Cardiac septum (tissue), 1 donor: ENCODE results near the gene SPRYD3. TPM values are rescaled to one million over a fixed set of nuclear protein-coding genes. Genes with fewer than 3 reads are reported as not detected.

ENCODE experiments used
- DNase-seq: peaks from one replicate; pipeline ENCODE4 v3.0.0-alpha.2; 2020; ENCODE audit warnings: low spot score
- intact Hi-C: fragments of 100-400 bp; cut with DNase I; formaldehyde crosslinking; loops from one replicate; pipeline ENCODE4 v1.14.0; 2022
- total RNA-seq: library from RNA; stranded (reverse); fragmentation: NEBNext Ultra II Directional; extraction: Animal tissue kit (Norgen Biotek cat#: 25700); gene quantifications from one replicate; pipeline ENCODE4 v1.2.1, GENCODE V29; 2021
- donor health status: DM: no; HTN: no; CAD: no.

SPRYD3 gene
- total RNA-seq, 1 donor from 2014 or later: 63.5 TPM

DNA sequence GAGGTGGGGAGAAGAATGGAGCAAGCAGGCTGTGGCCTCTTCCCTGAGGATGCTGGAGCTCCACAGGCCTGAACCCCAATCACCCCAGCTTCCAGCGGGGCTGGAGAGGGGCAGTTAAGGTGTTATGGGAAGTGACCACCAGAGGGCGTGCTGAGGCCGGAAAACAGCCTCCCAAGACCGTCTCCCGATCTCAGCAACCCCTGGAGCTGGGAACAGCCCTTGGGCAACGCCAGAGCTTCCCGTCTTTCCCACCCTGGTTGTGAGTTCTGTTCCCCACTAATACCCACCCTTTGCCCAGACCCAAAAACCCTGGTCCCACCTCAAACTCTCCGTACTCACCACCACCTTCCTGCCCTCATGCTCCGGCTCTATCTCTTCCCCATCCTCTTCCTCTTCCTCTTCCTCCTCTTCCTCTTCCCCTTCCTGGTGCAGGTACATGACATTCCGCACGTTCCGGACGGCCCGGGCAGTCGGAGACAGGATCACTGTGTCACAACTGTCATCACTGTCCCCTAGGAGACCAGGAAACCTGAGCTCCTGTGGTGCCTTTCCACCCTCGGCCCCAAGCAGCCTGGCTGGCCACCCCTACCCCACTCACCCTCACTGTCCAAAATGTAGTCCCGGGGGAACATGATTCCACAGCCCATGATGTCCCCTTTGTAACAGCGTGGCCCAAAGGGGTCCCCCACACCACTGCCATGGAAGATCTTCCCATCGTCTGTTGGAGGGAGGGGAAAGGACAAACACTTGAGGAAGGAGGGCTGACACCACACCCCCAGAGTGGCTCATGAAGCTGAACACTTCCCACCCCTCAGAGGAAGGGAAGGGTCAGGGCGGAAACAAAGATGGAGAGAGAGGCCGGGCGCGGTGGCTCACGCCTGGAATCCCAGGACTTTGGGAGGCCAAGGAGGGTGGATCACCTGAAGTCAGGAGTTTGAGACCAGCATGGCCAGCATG, 12.9 kb downstream of the SPRYD3 start:
- intact Hi-C loops: loop anchor here (1.0 to 2.0 kb wide), 2 partner anchors 33 to 131 kb away; no protein-coding TSS in a partner anchor
- DNase-seq: peak; percentile 88

DNA sequence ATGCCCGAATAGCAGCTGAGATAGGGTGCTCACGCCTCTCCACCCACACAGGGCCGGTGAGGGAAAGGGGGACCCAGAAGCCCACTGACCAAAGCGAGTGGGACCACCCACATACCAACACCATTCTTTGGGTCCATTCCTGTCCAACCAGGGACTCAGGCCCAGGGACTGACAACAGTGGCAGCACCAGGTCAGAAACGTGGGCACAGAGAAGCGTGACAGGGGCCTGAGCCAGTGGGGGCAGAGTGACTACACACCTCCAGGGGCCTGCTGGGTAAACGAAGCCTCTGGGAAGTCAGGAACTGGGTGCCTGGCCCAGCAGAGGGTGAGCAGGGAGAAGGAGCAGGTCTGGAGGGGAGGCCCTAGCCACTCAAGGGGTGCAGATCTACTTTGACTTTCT, 13.7 kb downstream of the SPRYD3 start:
- intact Hi-C loops: no loop called here
- peak; percentile 36 for DNase-seq

DNA sequence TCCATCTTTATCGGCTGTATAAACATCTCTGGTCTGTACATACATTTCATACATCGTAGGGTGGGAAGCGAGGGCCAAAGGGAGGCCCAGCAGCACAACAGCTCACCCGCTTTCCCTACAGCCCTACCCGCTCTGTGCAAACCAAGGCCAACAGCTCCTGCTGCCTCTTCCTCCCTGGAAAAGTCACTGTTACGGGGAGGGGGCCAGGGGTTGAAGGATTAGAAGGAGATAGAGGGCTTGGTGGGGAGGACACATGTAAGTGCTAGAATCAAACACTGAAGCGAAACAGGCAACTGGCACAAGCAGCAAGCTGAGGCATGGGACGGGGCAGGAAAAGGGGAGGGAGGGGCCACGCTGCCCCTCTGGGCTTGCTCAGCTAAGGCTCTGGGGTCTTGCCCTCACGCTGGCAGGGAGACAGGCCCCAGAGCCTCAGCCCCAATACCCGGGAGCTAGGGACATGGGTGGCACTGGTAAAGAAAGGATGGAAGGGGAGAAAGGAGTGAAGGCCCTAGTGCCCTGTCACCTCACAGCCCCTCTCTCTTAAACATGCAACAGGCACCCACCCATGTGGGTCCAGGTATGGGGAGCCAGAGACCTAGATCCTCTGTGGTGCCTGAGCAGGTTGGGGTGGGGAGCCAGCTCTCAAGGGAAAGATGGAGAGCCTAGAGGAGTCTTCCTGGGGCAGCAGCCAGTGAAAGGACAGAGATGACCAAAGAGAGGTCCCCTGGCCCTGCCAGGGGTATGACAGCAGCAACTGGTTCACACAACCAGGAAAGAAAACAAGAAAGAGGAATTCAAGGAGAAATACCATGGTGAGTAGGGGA, 14.4 kb downstream of the SPRYD3 start:
- peak; percentile 59 for DNase-seq
- intact Hi-C loops: no loop called here

DNA sequence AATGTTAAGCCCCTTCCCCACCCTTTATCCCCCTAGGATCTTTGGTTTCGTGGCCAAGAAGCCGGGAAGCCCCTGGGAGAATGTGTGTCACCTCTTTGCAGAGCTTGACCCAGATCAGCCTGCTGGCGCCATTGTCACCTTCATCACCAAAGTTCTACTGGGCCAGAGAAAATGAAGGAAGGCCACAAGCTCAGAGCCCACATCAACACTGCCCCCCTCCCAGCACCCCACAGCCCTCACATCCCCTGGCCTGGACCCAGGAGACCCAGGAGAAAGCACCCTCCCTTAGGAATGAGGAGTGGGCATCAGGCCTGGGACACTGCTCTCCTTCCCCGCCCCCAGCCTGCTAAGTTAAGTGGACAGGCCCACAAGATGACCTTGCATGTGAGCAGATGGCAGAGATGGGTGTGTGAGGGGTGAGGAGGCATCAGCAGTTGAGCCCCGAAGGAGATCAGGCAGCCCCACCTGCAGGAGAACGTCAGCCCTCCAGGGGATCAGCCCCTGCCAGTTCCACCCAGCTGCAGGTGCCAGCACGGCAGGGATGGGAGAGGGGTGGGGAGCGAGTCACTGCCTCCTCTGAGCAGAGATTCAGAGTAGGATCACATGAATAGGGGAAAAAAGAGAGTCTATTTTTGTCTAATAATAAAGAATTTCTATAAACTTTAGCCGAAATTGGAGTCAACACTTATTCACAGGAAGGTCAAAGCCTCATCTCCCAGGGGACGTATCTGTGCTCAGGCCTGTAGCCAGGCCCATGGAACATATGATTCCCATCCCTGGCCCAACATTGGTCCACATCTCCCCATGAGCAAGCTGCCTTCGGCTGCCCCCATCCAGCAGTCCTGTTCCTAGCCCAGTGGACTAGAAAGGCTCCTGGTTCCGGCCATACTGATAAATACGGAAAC, 15.2 kb downstream of the SPRYD3 start:
- intact Hi-C loops: no loop called here
- DNase-seq: peak; percentile 75

DNA sequence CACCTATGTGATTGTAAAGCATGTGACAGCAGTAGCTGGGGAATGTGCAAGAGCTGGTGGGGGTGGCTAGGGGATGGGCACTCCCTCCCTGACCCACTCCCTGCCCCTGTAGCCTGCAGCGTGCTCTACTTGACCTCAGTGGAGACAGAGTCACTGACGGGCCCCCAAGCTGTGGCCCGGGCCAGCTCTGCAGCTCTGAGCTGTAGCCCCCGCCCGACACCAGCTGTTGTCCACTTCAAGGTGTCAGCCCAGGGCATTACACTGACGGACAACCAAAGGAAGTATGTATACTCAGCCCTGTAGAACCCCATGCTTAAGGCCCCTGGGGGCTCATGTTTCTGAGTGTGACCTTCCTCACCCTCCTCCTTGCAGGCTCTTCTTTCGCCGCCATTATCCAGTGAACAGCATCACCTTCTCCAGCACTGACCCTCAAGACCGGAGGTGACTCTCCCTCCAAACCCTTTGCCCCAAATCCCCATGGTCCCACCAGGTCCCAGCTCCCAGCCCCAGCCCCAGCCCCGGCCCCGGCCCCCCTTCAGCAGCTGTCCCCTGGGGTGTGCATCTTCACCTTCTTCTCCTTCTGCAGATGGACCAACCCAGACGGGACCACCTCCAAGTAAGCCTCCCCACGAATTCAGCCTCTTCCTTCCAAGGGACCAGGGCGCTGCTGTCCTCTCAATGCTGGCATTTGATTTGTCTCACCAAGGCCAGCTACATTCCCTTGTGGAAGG, 16.0 kb downstream of the SPRYD3 start:
- intact Hi-C loops: no loop called here
- DNase-seq: peak; percentile 43

DNA sequence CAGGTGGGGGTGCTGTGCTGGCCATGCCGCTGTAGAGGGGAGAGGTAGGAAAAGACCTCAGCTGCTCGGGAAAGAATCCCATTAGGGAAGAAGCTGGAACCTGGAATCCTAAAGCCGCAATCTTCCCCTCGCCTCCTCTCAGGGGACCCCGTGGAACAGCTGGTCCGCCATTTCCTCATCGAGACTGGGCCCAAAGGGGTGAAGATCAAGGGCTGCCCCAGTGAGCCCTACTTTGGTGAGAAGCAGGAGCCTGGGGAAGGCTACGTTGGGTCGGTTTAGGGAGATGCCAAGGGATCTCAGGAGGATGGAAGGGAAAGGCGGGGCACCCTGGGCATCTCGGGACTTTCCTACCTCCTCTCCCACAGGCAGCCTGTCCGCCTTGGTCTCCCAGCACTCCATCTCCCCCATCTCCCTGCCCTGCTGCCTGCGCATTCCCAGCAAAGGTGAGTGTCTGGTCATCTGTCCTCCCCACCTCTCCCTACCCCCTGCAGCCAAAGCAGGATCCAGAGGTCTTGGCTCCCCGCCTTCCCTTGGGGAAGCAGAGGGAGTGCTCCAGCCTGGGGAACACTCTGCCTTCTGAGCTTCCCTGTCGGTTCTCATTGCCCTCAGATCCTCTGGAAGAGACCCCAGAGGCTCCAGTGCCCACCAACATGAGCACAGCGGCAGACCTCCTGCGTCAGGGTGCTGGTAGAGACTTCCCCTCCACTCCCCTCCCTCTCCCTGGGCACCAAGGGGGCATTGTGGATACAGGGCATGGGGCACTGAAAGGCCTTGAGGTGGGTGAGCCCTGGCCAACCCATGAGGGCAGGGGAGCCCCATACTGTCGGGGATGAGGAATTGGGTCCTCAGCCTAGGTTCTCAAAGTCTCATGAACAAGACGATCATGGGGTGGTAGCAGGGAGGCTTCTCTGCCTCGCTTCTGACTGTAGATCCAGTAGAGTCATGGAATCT, 16.9 kb downstream of the SPRYD3 start:
- intact Hi-C loops: no loop called here
- peak; percentile 70 for DNase-seq

DNA sequence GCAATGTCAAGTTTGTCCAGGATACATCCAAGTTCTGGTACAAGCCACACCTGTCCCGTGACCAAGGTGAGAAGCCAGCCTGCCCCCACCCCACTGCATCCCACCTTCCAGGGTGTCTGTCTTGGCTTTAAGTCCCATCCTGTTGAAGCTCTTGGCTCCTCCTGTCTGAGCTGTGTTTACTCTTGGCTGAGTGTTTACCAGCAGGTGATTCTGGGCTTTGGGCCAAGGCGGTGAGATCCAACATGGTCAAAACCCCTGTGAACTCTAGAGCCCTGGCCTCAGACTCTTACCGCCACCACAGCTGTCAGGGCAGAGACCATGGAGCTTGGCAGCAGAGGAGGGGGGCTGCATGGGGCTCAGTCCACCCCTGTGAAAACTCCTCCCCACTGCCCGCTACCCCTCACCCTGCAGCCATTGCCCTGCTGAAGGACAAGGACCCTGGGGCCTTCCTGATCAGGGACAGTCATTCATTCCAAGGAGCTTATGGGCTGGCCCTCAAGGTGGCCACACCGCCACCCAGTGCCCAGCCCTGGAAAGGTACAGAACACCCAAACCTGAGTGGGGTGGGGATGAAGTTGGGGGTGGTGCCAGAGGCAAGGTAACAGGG, 17.7 kb downstream of the SPRYD3 start:
- intact Hi-C loops: no loop called here
- DNase-seq: peak; percentile 59

DNA sequence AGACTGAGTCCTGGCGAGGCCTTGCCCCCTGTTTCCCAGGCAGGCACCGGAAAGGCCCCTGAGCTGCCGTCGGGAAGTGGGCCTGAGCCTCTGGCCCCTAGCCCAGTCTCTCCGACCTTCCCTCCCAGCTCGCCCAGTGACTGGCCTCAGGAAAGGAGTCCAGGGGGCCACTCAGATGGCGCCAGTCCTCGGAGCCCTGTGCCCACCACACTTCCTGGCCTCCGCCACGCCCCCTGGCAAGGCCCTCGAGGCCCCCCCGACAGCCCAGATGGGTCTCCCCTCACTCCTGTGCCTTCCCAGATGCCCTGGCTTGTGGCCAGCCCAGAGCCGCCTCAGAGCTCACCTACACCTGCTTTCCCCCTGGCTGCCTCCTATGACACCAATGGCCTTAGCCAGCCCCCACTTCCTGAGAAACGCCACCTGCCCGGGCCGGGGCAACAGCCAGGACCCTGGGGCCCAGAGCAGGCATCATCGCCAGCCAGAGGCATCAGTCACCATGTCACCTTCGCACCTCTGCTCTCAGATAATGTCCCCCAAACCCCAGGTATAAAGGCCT, 18.4 kb downstream of the SPRYD3 start:
- DNase-seq: peak; percentile 73
- intact Hi-C loops: no loop called here

DNA sequence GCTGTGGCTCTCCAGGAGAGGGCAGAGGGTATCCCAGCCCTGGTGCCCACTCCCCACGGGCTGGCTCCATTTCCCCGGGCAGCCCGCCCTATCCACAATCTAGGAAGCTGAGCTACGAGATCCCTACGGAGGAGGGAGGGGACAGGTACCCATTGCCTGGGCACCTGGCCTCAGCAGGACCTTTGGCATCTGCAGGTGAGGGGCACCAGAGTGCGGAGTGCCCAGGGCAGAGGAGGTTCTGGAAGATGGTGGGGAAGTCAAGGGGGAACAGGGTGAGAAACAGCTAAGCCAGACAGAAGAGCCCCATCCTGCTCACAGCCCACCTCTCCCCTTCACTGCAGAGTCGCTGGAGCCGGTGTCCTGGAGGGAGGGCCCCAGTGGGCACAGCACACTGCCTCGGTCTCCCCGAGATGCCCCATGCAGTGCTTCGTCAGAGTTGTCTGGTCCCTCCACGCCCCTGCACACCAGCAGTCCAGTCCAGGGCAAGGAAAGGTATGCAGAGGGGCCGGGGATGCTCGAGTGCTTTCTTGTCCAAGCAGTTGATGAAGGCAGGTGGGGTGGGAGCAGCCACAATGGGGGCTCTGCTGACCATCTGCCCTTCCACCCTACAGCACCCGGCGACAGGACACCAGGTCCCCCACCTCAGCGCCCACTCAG, 19.0 kb downstream of the SPRYD3 start:
- intact Hi-C loops: no loop called here

DNA sequence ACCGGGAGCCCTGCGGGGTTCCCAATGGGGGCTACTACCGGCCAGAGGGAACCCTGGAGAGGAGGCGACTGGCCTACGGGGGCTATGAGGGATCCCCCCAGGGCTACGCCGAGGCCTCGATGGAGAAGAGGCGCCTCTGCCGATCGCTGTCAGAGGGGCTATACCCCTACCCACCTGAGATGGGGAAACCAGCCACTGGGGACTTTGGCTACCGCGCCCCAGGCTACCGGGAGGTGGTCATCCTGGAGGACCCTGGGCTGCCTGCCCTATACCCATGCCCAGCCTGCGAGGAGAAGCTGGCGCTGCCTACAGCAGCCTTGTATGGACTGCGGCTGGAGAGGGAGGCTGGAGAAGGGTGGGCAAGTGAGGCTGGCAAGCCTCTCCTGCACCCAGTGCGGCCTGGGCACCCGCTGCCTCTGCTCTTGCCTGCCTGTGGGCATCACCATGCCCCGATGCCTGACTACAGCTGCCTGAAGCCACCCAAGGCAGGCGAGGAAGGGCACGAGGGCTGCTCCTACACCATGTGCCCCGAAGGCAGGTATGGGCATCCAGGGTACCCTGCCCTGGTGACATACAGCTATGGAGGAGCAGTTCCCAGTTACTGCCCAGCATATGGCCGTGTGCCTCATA, 19.6 kb downstream of the SPRYD3 start:
- intact Hi-C loops: no loop called here
- DNase-seq: peak; percentile 71

More for the DNA sequence above, 19.0 kb downstream of the SPRYD3 start:
- DNase-seq: no peak

DNA sequence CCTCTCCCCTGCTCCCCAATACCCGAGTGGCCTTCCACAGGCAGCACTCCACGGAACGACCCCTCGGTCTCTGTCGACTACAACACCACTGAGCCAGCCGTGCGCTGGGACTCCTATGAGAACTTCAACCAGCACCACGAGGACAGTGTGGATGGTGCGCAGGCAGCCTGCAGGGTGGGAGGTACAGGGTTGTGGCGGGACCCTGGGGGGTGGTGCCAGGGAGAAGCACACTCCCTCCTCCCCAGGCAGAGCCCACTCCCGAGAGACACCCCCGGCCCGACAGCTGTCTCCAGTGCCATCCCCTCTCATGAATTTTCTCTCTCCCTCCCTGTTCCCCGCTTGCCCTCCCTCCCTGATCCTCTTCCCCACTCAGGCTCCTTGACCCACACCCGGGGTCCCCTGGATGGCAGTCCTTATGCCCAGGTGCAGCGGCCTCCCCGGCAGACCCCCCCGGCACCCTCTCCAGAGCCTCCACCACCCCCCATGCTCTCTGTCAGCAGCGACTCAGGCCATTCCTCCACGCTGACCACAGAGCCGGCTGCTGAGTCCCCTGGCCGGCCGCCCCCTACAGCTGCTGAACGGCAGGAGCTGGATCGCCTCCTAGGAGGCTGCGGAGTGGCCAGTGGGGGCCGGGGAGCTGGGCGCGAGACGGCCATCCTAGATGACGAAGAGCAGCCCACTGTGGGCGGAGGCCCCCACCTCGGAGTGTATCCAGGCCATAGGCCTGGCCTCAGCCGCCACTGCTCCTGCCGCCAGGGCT, 20.3 kb downstream of the SPRYD3 start:
- intact Hi-C loops: no loop called here
- no peak for DNase-seq

DNA sequence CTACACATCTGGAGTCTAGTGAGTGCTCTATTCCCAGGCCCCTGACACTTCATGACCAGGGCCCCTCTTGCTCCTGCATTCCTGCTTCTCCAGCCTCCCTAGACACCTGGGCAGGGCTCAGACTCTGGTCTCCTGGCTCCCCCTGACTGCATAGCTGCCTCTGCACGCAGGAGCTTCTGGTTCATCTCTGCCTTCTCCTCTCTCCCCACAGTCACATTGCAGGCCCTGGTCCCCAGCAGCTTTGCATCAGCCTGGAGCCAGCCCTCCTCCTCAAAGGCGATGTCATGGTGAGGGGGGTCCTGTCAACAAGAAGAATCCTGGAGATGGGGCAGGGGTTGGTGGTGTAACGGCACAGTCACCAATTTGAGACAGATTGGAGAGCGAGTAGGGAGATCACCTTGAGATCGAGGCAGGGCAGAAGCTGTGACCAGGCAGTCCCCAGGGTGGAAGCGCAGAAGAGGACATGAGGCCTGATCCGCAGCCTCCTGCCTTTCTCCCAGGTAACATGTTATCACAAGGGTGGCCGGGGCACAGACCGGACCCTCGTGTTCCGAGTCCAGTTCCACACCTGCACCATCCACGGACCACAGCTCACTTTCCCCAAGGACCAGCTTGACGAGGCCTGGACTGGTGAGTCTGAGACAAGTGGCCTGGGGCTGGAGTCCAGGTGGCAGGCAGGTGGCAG, 21.2 kb downstream of the SPRYD3 start:
- intact Hi-C loops: no loop called here
- peak; percentile 70 for DNase-seq

DNA sequence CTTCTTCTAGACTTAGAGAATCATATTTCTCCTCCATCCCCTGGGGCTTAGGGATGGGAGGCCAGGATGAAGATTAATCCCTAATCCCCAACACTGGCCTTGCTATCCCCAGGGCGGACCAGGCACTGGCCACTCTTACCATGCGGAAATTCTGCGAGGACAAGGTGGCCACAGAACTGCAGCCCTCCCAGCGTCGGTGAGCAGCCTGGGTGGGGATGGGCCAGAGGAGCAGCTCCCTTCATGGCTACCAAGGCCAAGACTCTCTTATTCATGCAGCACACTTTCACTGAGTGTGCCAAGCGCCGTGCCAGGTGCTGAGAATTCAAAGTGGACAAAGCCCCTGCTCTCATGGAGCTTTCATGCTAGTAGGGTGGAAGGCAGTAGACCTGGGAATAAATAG, 22.3 kb downstream of the SPRYD3 start:
- peak; percentile 27 for DNase-seq

DNA sequence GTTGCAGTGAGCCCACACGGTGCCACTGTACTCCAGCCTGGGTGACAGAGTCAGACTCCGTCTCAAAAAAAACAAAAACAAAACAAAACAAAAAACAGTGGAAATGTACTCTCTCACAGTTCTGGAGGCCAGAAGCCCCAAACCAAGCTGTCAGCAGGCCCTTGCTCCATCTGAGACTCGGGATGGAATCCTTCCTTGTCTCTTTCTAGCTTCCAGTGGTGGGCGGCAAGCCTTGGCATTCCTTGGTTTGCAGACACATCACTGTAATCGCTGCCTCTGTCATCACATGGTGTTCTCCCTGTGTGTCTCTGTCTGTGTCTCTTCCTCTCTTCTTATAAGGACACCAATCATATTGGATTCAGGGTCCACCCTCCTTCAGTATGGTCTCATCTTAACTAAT, 22.9 kb downstream of the SPRYD3 start:
- intact Hi-C loops: no loop called here
- DNase-seq: no peak

More for the DNA sequence above, 22.3 kb downstream of the SPRYD3 start:
- intact Hi-C loops: no loop called here
